ENCODE results near the gene HSFY1.
"Not testable (repeated sequence)": the region's sequence is repeated elsewhere in the genome, so short reads cannot be mapped to it uniquely, and the experiment has no call there.

HSFY1 gene, protein sequence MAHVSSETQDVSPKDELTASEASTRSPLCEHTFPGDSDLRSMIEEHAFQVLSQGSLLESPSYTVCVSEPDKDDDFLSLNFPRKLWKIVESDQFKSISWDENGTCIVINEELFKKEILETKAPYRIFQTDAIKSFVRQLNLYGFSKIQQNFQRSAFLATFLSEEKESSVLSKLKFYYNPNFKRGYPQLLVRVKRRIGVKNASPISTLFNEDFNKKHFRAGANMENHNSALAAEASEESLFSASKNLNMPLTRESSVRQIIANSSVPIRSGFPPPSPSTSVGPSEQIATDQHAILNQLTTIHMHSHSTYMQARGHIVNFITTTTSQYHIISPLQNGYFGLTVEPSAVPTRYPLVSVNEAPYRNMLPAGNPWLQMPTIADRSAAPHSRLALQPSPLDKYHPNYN

DNA sequence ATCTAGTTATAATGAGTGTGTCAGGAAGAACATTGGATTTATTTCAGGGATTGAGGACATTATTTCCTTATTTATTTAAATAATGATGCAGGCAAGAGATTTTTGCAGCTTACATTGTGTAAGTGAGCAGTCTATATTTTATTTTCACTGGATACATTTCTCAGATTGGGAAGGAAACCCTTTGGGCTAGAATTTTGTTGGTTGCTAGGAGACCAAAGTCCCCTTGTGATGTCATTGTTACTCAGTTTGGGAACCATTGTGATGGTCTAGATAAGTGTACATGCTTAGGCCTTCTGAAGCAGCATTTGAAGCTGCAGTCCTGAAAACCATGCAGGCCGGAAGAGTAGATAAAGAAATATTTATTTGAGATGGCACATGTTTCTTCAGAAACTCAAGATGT lies at the start of gene HSFY1:
HSFY1 (plus strand) TSS at position 301 of the 400 bp plus-strand sequence; CDS start at position 369, 68 bp downstream.
- not testable (repeated sequence) for DNase-seq (ENCODE audit: low read depth); H3K4me3 ChIP-seq (ENCODE audit: low read length)

- H3K4me3 ChIP-seq (ENCODE audit: low read length) = not testable (repeated sequence)
Measured at GRCh38 chrY:18504266-18504665, 42.3 kb upstream of the HSFY1 start.

GRCh38 chrY:18530995-18531655 lies 15.4 kb upstream of the HSFY1 start:
- H3K4me3 ChIP-seq (ENCODE audit: low read length); DNase-seq (ENCODE audit: low read depth): not testable (repeated sequence)

More at GRCh38 chrY:18504266-18504665, 42.3 kb upstream of the HSFY1 start:
- not testable (repeated sequence) for DNase-seq (ENCODE audit: low read depth)

DNA sequence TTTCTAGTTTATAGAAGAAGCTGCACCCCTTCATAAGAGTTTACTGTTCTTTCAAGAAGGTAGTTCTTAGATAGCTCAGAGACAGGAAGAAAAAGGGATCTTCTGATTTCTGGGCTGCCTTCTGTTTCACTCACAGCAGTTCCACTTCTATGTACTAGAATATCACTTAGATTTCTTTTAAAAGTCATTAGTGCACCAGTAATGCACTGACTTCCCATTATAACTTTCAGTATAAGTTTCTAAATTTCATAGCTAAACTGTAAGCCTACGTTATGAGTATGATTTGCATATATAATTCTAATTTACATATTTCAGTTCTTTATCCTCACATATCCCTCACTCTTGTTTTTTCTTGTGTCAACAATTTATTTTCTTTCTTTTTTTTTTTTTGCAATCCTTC lies 7.6 kb upstream of the HSFY1 start:
- DNase-seq (ENCODE audit: low read depth); H3K4me3 ChIP-seq (ENCODE audit: low read length): not testable (repeated sequence)

- not testable (repeated sequence) for DNase-seq (ENCODE audit: low read depth); H3K4me3 ChIP-seq (ENCODE audit: low read length)
Measured at GRCh38 chrY:18553132-18553531, 6.6 kb downstream of the HSFY1 start.

DNA sequence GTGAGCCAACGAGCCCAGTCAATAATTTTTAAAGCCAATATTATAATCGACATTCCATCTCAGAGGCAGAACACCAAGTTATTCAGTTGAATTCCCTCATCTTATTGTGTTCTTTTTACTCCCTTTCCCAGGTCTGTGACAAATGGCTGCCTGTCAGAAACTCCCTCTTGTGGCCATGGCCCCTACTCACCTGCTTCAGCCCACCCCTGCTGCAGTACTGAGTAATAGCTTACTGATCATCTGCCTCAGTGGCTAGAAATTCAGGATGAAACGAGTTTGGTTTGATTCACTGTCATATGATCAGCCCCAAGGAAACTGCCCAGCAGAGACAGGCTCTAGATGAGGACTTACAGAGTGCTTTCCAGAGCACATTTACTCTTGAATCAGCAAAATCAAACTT lies 19.4 kb downstream of the HSFY1 start:
- DNase-seq (ENCODE audit: low read depth); H3K4me3 ChIP-seq (ENCODE audit: low read length): not testable (repeated sequence)

Measured in epithelial cell of esophagus (primary cell).